Neural progenitor cell (in vitro differentiated cells): ENCODE data around the gene PPP2R5D. TPM values are rescaled to one million over a fixed set of nuclear protein-coding genes. Genes with fewer than 3 reads are reported as not detected.
A peak's percentile ranks its signal among the peaks of the same experiment; 100 is the strongest.

Experiments used
- DNase-seq: peaks from one replicate; pipeline ENCODE4 v3.0.0-alpha.2; 2016; ENCODE audit warnings: low spot score
- H2AFZ ChIP-seq: fragments of 200-600 bp; sonication (generic); replicated peaks from 2 replicates; pipeline ENCODE4 v1.6.1; 2016; ENCODE audit warnings: antibody characterized with exemption
- H3F3A ChIP-seq: fragments of 200-600 bp; sonication (generic); 2 replicates; pipeline ENCODE4 v1.6.1; 2016; ENCODE audit warnings: antibody characterized with exemption, low read depth
- H3K27ac ChIP-seq: fragments of 200-600 bp; sonication (generic); 2 replicates; pipeline ENCODE4 v1.5.1; 2016; ENCODE audit warnings: mild to moderate bottlenecking
- H3K27me3 ChIP-seq: fragments of 200-600 bp; sonication (generic); 2 replicates; pipeline ENCODE4 v1.6.1; 2016; ENCODE audit warnings: mild to moderate bottlenecking, moderate library complexity
- H3K36me3 ChIP-seq: fragments of 200-600 bp; sonication (generic); 2 replicates; pipeline ENCODE4 v1.5.1; 2016
- H3K4me1 ChIP-seq: fragments of 200-600 bp; sonication (generic); 2 replicates; pipeline ENCODE4 v1.6.1; 2016; ENCODE audit warnings: mixed run types
- H3K4me2 ChIP-seq: fragments of 200-600 bp; sonication (generic); 2 replicates; pipeline ENCODE4 v1.6.1; 2016
- H3K4me3 ChIP-seq: fragments of 200-600 bp; sonication (generic); 2 replicates; pipeline ENCODE4 v1.5.1; 2016
- H3K79me2 ChIP-seq: fragments of 200-600 bp; sonication (generic); 2 replicates; pipeline ENCODE4 v1.6.1; 2016; ENCODE audit warnings: low read depth
- H3K9ac ChIP-seq: fragments of 200-600 bp; sonication (generic); 2 replicates; pipeline ENCODE4 v1.6.1; 2016
- H3K9me3 ChIP-seq: fragments of 200-600 bp; sonication (generic); 2 replicates; pipeline ENCODE4 v1.5.1; 2016; ENCODE audit warnings: low read depth
- H4K20me1 ChIP-seq: fragments of 200-600 bp; sonication (generic); 2 replicates; pipeline ENCODE4 v1.6.1; 2016; ENCODE audit warnings: low read depth
- H3K27ac Mint-ChIP-seq: 3 replicates; pipeline ENCODE4 v1.8.0; 2021; ENCODE audit warnings: mixed read lengths
- H3K27me3 Mint-ChIP-seq: 2 replicates; pipeline ENCODE4 v1.8.0; 2022; ENCODE audit warnings: low read depth, mild to moderate bottlenecking, inconsistent platforms, moderate library complexity, mixed read lengths; ENCODE audit not compliant: insufficient read depth
- H3K36me3 Mint-ChIP-seq: 3 replicates; pipeline ENCODE4 v1.8.0; 2021; ENCODE audit warnings: mixed read lengths
- H3K4me1 Mint-ChIP-seq: 3 replicates; pipeline ENCODE4 v1.8.0; 2021; ENCODE audit warnings: mixed read lengths
- H3K4me3 Mint-ChIP-seq: 3 replicates; pipeline ENCODE4 v1.8.0; 2021; ENCODE audit warnings: mild to moderate bottlenecking, moderate library complexity, mixed read lengths
- H3K9me3 Mint-ChIP-seq: 3 replicates; pipeline ENCODE4 v1.8.0; 2020; ENCODE audit warnings: mixed read lengths
- CTCF ChIP-seq: fragments of 200-600 bp; sonication (generic); IDR thresholded peaks from 2 replicates; pipeline ENCODE4 v1.5.1; 2017; ENCODE audit warnings: antibody characterized with exemption, mild to moderate bottlenecking
- EZH2 ChIP-seq: fragments of 200-600 bp; sonication (generic); IDR thresholded peaks from 2 replicates; pipeline ENCODE4 v1.6.1; 2017; ENCODE audit warnings: antibody characterized with exemption, mild to moderate bottlenecking, moderate library complexity
- EZH2phosphoT487 ChIP-seq: fragments of 200-600 bp; sonication (generic); IDR thresholded peaks from 2 replicates; pipeline ENCODE4 v1.6.1; 2017; ENCODE audit warnings: antibody characterized with exemption
- total RNA-seq: library from RNA; depleted of rRNA; stranded (reverse); fragments of >200 nt; gene quantifications from 2 replicates; pipeline ENCODE4 v1.2.3, GENCODE V29; 2015; ENCODE audit warnings: low replicate concordance

PPP2R5D gene
- total RNA-seq, 1 donor from 2014 or later = 75.0 TPM

DNA sequence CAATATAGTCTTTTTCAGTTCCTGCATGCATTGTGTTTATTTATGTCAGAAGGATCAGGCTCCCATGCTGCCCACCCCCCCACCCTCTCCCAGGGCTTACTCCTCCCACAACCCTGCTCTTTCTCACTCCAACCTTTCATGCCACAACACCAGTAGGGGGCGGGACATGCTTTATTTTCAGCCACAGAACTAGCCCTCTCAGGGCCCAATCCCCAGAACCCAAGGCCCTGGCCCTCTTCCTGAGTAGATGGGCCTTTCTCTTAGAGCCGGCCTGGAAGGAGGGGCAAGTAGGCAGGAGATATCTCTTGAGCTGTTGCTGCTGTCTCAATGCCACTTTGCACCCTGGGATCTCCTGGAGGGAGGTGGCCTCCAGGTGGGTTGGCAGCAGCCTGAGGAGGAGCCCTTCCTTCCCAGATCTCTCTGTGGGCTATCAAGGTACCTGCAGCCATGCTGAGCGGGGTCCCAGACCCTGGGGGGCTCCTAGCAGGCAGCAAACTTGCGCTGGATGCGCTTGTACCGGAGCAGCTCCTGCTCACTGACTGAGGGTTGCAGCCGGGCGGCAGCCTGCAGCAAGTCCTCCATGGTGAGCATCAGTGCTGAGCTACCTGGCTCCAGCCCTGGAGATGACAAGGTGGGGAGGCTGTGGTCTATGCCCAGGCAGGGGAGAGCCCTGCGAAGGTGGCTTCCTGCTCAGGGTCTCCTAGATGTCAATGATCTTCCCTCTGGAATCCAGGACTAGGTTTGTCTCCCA, 20.3 kb upstream of the PPP2R5D start:
- peaks cover 11% of the 10 kb centered on the region for H3K4me1 Mint-ChIP-seq
- Histone ChIP-seq H3K4me3 (no peak overlapping the region), H3K4me2 (no peak overlapping the region), H3K27ac (no peak overlapping the region), H2AFZ (no peak overlapping the region), H3K4me1 (peaks cover 4% of the 10 kb centered on the region), H4K20me1 (no peaks in the 10 kb centered on the region), H3K9ac (no peak overlapping the region), H3K79me2 (no peaks in the 10 kb centered on the region), H3K9me3 (no peaks in the 10 kb centered on the region), H3K27me3 (peaks cover 30% of the 10 kb centered on the region), H3F3A (peaks cover 27% of the 10 kb centered on the region), H3K36me3 (no peaks in the 10 kb centered on the region)
- H3K36me3 Mint-ChIP-seq = peaks cover 7% of the 10 kb centered on the region
- H3K27ac Mint-ChIP-seq = no peak overlapping the region
- no peaks in the 10 kb centered on the region for H3K9me3 Mint-ChIP-seq
- peak; percentile 57 for TF ChIP-seq CTCF
- TF ChIP-seq EZH2 = no peak
- H3K27me3 Mint-ChIP-seq = peaks cover 23% of the 10 kb centered on the region
- peak; percentile 84 for DNase-seq
- peak overlapping the region; percentile 61 for H3K4me3 Mint-ChIP-seq

GRCh38 chr6:42966571-42966970, 17.8 kb upstream of the PPP2R5D start:
- Mint-ChIP-seq H3K27ac (no peak overlapping the region), H3K4me1 (peaks cover 1% of the 10 kb centered on the region), H3K27me3 (peaks cover 6% of the 10 kb centered on the region), H3K36me3 (peaks cover 9% of the 10 kb centered on the region), H3K4me3 (no peak overlapping the region), H3K9me3 (no peaks in the 10 kb centered on the region)
- H3K79me2 ChIP-seq = no peaks in the 10 kb centered on the region
- peaks cover 8% of the 10 kb centered on the region for H3F3A ChIP-seq
- H3K4me1 ChIP-seq = peaks cover 4% of the 10 kb centered on the region
- peaks cover 4% of the 10 kb centered on the region for H3K27me3 ChIP-seq
- no peak overlapping the region for H2AFZ ChIP-seq
- no peak overlapping the region for H3K9ac ChIP-seq
- no peak overlapping the region for H3K27ac ChIP-seq
- no peaks in the 10 kb centered on the region for H4K20me1 ChIP-seq
- no peak overlapping the region for H3K4me3 ChIP-seq
- TF ChIP-seq EZH2 (no peak), EZH2phosphoT487 (no peak), CTCF (no peak)
- no peak for DNase-seq
- H3K36me3 ChIP-seq = no peaks in the 10 kb centered on the region
- no peak overlapping the region for H3K4me2 ChIP-seq
- H3K9me3 ChIP-seq = no peaks in the 10 kb centered on the region

- Histone ChIP-seq H4K20me1 (no peaks in the 10 kb centered on the region), H3K4me3 (no peak overlapping the region), H3K27ac (no peak overlapping the region), H3K79me2 (no peaks in the 10 kb centered on the region), H3K4me1 (peaks cover 4% of the 10 kb centered on the region), H3F3A (peaks cover 3% of the 10 kb centered on the region), H3K9ac (no peak overlapping the region), H2AFZ (no peak overlapping the region), H3K4me2 (no peak overlapping the region), H3K27me3 (no peaks in the 10 kb centered on the region), H3K36me3 (no peaks in the 10 kb centered on the region), H3K9me3 (no peaks in the 10 kb centered on the region)
- peaks cover 4% of the 10 kb centered on the region for H3K36me3 Mint-ChIP-seq
- H3K4me1 Mint-ChIP-seq = peaks cover 3% of the 10 kb centered on the region
- no peak overlapping the region for H3K27ac Mint-ChIP-seq
- no peak overlapping the region for H3K4me3 Mint-ChIP-seq
- no peak for DNase-seq
- no peak for TF ChIP-seq CTCF
- peaks cover under 1% of the 10 kb centered on the region for H3K27me3 Mint-ChIP-seq
- H3K9me3 Mint-ChIP-seq = no peaks in the 10 kb centered on the region
These were observed 17.1 kb upstream of the PPP2R5D start for GRCh38 chr6:42967228-42967627.
